HG03025 (cell line): ENCODE measurements around the gene HPCAL4.
A peak's percentile ranks its signal among the peaks of the same experiment; 100 is the strongest.

ENCODE experiments used
- ATAC-seq: cut with Tn5 transposase; IDR thresholded peaks from one replicate; pipeline ENCODE4 v1.9.1; 2021; ENCODE audit warnings: mild to moderate bottlenecking, moderate library complexity; ENCODE audit not compliant: unreplicated experiment, low FRiP score

Gene HPCAL4

GRCh38 chr1:39678889-39679288, 12.3 kb downstream of the HPCAL4 start:
- no peak for ATAC-seq

- ATAC-seq = no peak
Observed at GRCh38 chr1:39677645-39678044, 13.6 kb downstream of the HPCAL4 start.

- ATAC-seq = no peak
Observed at GRCh38 chr1:39676948-39677548, 14.2 kb downstream of the HPCAL4 start.

DNA sequence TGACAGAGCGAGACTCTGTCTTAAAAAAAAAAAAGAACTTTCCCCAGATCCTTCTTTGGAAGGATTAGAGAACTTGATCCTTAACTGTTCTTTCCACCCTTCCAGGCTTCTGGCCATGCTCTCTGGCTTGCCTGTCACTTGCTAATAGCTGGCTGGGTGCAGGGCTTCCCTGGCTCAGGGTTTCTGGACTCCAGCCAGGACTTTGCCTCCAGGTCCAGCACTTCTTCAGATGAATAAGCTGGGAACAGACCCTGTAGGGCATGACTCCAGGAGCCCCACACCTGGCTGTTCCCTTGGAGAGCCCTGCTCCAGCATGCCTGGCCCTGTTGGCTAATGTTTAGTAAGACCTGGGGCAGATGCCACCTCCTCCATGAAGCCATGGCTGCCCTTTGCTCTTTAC, 16.0 kb downstream of the HPCAL4 start:
- ATAC-seq = no peak

- no peak for ATAC-seq
Observed at GRCh38 chr1:39673215-39673614, 18.0 kb downstream of the HPCAL4 start.

DNA sequence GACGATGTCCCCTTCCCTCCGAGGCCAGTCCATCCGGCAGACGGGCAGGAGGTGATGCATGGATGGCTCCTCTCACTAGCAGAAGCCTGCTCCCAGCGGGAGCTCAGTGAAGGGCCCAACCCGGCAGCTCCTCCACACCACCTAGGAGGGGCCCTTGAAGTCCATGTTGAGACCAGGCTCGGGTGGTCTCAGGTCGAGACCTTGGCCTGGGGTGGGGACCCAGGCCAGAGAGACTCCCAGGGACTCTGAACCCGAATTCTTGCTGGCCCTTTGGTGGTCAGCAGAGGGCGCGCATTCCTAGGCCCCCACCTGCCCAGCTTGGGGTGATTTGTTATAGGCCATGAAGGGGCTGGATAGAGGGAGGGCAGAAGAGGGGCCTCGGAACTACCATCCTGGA, 18.7 kb downstream of the HPCAL4 start:
- ATAC-seq = no peak

DNA sequence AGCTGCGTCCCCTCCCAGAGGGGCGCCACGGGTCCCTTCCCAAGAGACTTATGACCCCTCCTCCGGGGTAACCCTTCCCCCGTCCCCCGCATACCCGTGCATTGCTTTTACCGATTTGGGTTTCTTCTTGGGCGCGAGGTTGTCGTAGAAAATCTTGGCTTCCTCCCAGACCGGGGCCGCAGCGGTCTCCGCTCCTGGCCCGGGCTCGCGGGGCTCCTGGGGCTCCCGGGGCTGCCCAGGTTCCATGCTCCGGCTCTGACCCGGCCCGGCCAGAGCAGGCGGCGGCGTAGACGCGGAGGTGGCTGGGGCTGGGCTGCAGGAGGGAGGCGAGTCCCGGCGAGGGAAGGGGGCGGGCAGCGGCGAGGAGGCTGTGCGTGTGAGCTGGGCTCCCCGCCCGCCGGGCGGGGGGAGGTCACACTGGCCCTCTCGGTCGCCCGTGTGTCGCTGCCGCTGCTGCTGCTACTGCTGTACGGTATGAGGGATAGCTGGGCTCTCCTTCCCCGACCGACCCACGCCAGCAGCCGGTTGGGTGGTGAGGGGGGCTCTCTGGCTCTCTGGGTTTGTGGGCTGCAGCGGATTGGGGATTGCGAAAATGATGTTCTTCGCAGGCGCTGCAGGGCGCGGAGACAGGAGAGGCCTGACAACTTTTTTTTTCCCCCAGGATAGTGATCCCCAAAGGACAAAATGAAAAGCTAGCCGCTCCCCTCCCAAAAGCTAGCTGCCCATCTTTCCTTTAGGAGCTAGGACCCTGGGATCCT, 19.3 kb downstream of the HPCAL4 start, which contains the start of gene NT5C1A:
NT5C1A (minus strand) TSS at position 315 of the 758 bp plus-strand sequence; CDS start at position 246, 69 bp downstream.
- no peak for ATAC-seq

GRCh38 chr1:39671433-39671792, 19.8 kb downstream of the HPCAL4 start:
- no peak for ATAC-seq

- ATAC-seq = no peak
Observed at GRCh38 chr1:39670689-39671088, 20.5 kb downstream of the HPCAL4 start.

DNA sequence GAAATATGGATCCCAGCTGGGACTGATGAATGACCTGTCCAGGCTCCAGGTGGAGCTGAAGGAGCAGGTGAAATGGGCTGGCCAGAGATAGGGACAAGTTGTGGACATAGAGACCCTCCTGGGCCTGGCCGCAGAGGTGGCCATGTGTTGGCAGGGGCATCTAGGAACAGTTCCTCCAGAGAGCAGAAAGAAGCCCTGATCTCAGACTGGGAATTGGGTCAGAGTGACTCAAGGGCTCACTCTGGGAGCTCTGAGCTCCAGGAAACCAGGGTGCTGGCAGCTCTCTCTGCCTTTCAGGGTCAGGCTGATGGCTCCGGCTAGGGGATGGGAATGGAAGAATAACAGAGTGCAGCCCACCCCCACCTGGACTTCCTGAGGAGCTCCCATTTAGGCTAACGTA, 22.3 kb downstream of the HPCAL4 start:
- ATAC-seq = no peak

GRCh38 chr1:39668111-39668510, 23.1 kb downstream of the HPCAL4 start:
- no peak for ATAC-seq

- ATAC-seq = peak; percentile 64
Observed at GRCh38 chr1:39666772-39667171, 24.5 kb downstream of the HPCAL4 start.

DNA sequence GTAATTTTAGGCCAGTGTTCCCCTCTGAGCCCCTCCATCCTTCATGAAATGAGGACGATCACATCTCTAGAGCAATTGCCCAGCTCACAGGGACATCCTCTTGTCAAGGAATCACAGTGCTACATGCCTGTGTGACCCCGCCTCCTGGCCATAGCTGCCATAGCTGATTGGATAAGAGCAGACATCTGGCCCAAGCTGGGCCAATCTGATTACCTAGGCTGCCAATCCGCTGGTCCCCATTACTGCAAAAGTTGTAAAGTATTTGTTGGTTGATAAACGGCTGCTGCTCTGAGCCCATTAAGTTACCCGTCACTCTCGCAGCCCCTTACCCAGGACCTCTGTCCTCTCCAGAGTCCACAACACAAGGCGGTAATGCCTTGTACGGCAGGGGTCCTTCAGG, 27.7 kb downstream of the HPCAL4 start:
- no peak for ATAC-seq

DNA sequence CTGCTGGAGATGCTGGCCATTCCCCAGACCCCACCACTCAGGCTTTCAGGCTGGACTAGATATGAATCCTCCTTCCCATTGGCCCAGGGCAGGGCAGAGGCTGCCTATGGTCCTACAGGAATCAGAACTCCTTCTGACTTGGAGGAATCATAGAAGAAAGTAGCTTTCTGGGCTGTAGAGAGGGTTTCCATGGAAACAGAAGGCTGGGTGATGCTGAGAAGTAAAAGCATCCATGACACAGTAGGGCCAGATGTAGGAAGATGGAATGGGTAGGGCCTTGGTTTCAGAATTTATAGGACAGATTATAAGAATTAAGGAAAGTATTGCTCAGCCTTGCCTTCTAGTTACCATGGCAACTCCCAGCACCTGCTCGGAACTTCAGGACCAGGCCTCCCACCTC, 28.4 kb downstream of the HPCAL4 start:
- no peak for ATAC-seq

DNA sequence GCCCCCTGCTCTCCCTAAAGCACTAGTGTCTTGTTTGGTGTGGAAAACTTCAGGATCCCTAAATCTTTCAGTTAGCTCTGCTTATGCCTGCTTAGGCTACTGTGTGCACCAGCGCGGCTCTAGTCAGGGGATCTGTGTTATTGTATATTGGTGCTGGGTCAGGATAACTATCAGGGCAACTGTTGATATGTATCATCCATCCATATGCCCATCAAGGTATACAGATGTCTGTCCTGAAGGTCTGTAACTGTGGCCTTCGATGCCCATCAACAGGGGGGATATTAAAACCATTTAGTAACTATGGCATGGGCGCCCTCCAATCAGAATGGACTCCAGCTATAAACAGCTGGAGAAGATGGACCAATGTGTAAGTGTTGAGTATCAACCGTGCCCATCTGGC, 31.7 kb downstream of the HPCAL4 start:
- no peak for ATAC-seq

- ATAC-seq = no peak
Observed at GRCh38 chr1:39659110-39659509, 32.1 kb downstream of the HPCAL4 start.

DNA sequence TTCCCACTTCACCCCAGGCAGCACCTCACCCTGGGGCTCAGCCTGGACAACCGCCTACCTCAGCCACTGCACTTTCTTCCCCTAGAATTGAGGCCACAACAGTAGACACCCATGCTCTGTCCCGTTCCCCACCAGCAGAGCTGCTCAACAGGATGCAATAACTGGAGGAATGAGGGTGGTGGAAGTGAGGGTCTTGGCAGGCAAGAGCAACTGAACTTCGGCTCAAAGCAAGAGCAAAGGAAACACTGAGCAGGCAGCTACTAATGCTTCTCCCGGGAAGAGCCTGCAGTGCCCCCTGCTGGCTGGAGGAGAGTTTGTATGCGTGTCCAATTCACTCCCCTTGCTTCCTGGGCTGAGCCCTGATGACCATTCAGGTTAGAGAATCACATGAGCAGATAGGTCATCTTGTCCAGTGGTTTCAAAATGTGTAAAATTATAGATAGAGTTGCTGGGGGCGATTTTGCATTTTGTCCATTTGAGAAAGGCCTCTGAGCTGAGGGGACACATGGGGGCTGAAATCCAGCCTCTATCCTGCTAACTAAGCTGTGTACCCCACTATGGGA, 33.2 kb downstream of the HPCAL4 start:
- ATAC-seq = no peak

DNA sequence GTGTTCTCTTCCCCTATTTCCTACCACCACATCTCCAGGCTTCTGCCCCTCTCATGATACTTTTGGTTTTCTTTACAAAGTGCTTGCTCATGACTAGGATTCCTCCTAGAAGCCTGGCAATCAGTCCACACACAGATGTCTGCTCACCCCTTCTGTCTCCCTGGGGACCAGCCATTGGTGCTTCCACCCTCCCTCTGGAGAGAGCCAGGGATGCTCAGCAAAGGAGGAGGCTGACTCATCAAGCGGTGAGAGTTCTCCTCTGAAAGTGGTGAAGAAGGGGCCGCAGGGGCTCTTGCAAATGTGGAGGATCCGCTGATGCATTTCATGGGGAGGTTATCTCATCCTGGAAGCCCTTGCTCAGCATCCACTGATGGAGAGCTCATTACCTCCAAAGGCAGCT, 33.8 kb downstream of the HPCAL4 start:
- no peak for ATAC-seq

DNA sequence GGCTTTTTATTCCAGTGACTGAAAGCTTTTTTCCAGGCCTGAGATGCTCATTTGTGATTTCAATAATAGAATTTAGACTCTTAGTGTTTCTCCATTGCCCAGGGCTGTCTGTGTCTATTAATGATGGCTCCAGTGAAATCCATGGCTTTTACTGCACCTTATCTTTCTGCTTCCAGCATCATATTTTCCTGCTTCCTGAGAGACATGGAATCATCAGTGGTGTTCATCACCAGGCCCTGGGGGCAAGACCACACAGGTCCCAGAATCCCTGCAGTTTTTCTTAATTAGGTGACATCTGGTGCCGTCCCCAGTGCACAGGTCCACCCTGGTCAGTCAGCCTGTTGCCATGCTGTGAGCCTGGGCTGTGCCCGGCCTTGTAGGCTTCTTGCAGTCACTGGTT, 34.8 kb downstream of the HPCAL4 start:
- no peak for ATAC-seq

DNA sequence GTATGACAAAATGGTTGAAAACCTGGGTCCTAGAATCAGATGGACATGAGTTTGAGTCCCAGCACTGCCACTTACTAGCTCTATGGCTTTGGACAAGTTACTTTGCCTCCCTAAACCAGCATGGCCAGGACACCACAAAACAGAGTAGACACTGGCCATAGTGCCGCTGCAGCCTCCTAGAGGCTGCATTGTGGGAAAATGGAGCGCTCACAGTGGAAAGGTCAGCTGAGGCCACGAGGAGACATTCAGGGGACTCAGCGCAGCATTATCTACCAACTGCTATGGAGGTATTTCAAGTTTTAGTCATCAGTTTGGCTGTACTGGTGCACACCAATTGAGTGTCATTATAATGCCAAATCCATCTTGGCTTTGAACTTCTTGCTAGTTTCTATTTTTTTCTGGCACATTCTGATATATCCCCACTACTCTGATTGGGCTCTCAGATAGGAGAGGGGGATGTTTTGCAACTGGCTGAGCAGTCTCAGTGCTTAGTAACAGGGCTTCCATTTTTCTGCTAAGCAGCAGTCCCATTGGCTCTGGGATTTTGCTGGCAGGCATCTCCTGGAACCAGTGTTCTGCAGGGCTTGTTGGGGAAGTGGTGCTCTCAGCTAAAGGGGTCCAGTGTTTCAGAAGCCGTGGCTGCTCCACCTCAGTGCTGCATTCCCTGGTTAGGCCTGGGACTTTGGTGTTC, 35.5 kb downstream of the HPCAL4 start:
- no peak for ATAC-seq

DNA sequence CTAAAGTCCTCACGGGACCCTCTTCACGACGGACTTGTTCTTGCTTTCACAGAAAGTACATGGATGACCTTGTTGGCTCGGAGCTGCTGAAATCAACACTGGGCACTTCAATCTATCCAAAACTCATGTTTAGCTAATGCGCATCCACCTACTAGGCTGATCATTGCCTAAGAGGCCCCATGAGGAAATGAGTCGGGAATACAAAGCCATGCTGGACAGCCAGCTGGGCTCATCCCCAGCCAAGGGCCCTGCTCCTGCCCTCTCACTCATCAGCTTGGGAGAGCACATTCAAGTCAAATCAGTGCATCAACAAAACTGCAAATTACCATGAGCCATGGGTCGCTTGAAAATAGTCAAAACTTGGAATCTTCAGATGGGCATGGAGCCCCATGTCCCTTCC, 36.9 kb downstream of the HPCAL4 start:
- ATAC-seq = no peak
